Measurements from ENCODE around the gene CCDC60.

Gene CCDC60

GRCh38 chr12:119299130-119299529, 35.4 kb upstream of the CCDC60 start:
- Histone ChIP-seq H3K4me3 (replicated peaks; ENCODE audit: low read depth, low read length) (no peak overlapping the region), H3K36me3 (ENCODE audit: control insufficient read depth, insufficient read depth, low read length) (no peaks in the 10 kb centered on the region), H3K27me3 (replicated peaks; ENCODE audit: control insufficient read depth, insufficient read depth, low read length) (no peaks in the 10 kb centered on the region; the same call in 1 of the 2 replicates)
- no peak for DNase-seq (ENCODE audit: extremely low read depth, insufficient read length)
- TF ChIP-seq CTCF (IDR thresholded peaks at IDR 0.05; ENCODE audit: insufficient read depth, low read length, poor library complexity, severe bottlenecking) = no peak

GRCh38 chr12:119301379-119301778, 33.1 kb upstream of the CCDC60 start:
- no peak for DNase-seq (ENCODE audit: extremely low read depth, insufficient read length)
- H3K27me3 ChIP-seq (replicated peaks; ENCODE audit: control insufficient read depth, insufficient read depth, low read length) = no peaks in the 10 kb centered on the region; the same call in 1 of the 2 replicates
- H3K36me3 ChIP-seq (ENCODE audit: control insufficient read depth, insufficient read depth, low read length) = no peaks in the 10 kb centered on the region
- TF ChIP-seq CTCF (IDR thresholded peaks at IDR 0.05; ENCODE audit: insufficient read depth, low read length, poor library complexity, severe bottlenecking) = no peak
- H3K4me3 ChIP-seq (replicated peaks; ENCODE audit: low read depth, low read length) = no peak overlapping the region

GRCh38 chr12:119302451-119303080, 32.0 kb upstream of the CCDC60 start:
- Histone ChIP-seq H3K4me3 (replicated peaks; ENCODE audit: low read depth, low read length) (no peak overlapping the region), H3K27me3 (replicated peaks; ENCODE audit: control insufficient read depth, insufficient read depth, low read length) (no peaks in the 10 kb centered on the region), H3K36me3 (ENCODE audit: control insufficient read depth, insufficient read depth, low read length) (no peaks in the 10 kb centered on the region)
- no peak for DNase-seq (ENCODE audit: extremely low read depth, insufficient read length)
- no peak for TF ChIP-seq CTCF (IDR thresholded peaks at IDR 0.05; ENCODE audit: insufficient read depth, low read length, poor library complexity, severe bottlenecking)

GRCh38 chr12:119306593-119306992, 27.9 kb upstream of the CCDC60 start:
- no peak for DNase-seq (ENCODE audit: extremely low read depth, insufficient read length)
- TF ChIP-seq CTCF (IDR thresholded peaks at IDR 0.05; ENCODE audit: insufficient read depth, low read length, poor library complexity, severe bottlenecking) = no peak
- no peaks in the 10 kb centered on the region for H3K36me3 ChIP-seq (ENCODE audit: control insufficient read depth, insufficient read depth, low read length)
- no peaks in the 10 kb centered on the region for H3K27me3 ChIP-seq (replicated peaks; ENCODE audit: control insufficient read depth, insufficient read depth, low read length)
- no peak overlapping the region for H3K4me3 ChIP-seq (replicated peaks; ENCODE audit: low read depth, low read length)

GRCh38 chr12:119307747-119308146, 26.8 kb upstream of the CCDC60 start:
- no peaks in the 10 kb centered on the region for H3K36me3 ChIP-seq (ENCODE audit: control insufficient read depth, insufficient read depth, low read length)
- no peak overlapping the region for H3K4me3 ChIP-seq (replicated peaks; ENCODE audit: low read depth, low read length)
- DNase-seq (ENCODE audit: extremely low read depth, insufficient read length) = no peak
- H3K27me3 ChIP-seq (replicated peaks; ENCODE audit: control insufficient read depth, insufficient read depth, low read length) = no peaks in the 10 kb centered on the region
- TF ChIP-seq CTCF (IDR thresholded peaks at IDR 0.05; ENCODE audit: insufficient read depth, low read length, poor library complexity, severe bottlenecking) = no peak
